Choroid plexus epithelial cell (primary cell): ENCODE data around the gene KRTAP2-1.
"Not testable (repeated sequence)": the region's sequence is repeated elsewhere in the genome, so short reads cannot be mapped to it uniquely, and the experiment has no call there.

Experiments used
- DNase-seq: peaks from one replicate; pipeline ENCODE4 v3.0.0-alpha.2; 2010; ENCODE audit warnings: low read depth
- H3K4me3 ChIP-seq: 2 replicates; pipeline ENCODE4 v1.5.1; 2011; ENCODE audit warnings: low read depth, mild to moderate bottlenecking, control low read depth, low read length, moderate library complexity
- TF ChIP-seq, protein P1 (sequence below): conservative IDR thresholded peaks from 2 replicates; pipeline ENCODE4 v1.5.1; 2011; ENCODE audit warnings: low read depth, mild to moderate bottlenecking, control low read depth, inconsistent platforms, low read length, moderate library complexity

KRTAP2-1 gene

DNA sequence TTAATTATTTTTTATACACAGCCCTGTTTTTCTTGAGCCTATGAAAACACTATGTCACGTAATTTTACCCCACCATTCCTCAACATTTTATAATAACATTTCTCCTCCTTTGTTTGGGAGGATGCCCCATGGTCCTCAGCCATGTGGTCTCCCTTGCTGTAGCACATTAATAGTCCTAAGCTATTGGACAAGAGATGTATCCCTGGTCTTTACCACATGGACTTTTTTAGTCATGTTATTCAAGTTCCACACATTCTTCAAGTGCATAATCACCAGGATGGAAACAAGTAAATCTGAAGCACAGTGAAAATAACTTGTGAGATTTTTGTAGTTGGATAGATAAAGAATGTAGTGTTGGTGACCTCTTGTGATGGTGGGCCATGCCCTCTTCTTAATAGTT lies 14.8 kb upstream of the KRTAP2-1 start:
- no peak overlapping the region for H3K4me3 ChIP-seq
- DNase-seq: peak; percentile 93
- TF ChIP-seq, protein P1, sequence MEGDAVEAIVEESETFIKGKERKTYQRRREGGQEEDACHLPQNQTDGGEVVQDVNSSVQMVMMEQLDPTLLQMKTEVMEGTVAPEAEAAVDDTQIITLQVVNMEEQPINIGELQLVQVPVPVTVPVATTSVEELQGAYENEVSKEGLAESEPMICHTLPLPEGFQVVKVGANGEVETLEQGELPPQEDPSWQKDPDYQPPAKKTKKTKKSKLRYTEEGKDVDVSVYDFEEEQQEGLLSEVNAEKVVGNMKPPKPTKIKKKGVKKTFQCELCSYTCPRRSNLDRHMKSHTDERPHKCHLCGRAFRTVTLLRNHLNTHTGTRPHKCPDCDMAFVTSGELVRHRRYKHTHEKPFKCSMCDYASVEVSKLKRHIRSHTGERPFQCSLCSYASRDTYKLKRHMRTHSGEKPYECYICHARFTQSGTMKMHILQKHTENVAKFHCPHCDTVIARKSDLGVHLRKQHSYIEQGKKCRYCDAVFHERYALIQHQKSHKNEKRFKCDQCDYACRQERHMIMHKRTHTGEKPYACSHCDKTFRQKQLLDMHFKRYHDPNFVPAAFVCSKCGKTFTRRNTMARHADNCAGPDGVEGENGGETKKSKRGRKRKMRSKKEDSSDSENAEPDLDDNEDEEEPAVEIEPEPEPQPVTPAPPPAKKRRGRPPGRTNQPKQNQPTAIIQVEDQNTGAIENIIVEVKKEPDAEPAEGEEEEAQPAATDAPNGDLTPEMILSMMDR: no peak

DNA sequence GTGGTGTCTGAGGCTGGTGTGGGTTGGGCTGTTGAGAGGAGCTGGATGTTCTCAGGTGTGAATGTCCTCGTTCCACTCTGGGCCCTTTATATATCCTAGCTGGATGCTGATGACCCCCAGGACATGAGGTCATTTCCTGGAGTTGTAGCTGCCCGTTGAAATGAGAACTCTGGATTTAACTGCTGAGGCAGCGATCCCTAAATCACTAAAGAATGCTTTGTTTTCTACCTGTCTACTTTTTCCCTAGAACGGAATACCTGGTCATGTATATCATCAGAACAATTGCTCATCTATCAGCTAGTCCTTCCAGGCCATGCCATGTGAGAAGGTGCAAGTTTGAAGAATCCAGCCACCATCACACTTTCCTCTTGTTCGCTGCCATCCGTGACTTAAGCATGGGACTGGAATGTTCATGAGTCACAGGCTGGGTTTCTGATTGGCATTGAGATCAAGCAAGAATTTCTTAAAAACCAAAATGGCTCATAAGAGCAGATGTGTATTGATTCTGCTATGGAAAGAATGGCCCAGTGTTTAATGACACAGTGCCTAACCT lies 13.0 kb upstream of the KRTAP2-1 start, which contains the start of gene KRTAP2-3:
KRTAP2-3 (minus strand) TSS at position 63 of the 553 bp plus-strand sequence. CDS start 64 bp downstream, outside the sequence.
- no peak within 1 kb of the TSS for H3K4me3 ChIP-seq
- TF ChIP-seq, protein P1: no peak
- DNase-seq: peak; percentile 84

DNA sequence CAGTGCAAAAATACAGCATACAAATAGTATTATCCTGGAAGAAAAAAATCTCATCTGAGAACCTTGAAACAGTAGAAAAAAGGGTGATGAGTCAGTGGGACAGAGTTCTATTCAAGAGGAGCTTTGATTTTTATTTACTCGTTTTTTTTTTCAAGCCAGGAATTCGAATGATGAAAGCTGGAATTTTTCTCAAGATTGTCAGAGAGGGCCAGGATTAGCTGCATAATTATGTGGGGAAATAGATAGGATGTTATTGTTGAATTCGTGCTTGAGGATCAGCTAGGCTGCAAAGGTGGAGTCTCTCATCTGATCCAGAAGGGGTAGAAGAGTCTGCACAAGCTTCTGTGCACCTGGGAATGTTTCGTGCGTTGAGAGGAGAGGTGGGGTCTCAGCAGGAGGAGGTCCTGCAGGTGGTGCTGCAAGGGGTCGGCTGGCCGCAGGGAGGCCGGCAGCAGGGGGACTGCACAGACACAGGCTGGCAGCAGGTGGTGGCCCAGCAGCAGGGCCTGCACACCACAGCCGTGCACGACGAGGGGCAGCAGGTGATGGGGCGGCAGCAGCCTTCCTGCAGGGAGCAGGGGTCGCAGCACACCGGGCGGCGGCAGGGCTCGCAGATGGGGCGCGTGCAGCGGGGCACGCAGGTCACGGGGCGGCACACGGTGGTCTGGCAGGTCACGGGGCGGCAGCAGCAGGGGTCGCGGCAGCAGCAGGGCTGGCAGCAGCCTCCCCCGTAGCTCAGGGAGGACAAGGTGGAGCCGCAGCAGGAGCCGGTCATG lies 12.3 kb upstream of the KRTAP2-1 start:
- DNase-seq: peak; percentile 81
- H3K4me3 ChIP-seq: not testable (repeated sequence)

DNA sequence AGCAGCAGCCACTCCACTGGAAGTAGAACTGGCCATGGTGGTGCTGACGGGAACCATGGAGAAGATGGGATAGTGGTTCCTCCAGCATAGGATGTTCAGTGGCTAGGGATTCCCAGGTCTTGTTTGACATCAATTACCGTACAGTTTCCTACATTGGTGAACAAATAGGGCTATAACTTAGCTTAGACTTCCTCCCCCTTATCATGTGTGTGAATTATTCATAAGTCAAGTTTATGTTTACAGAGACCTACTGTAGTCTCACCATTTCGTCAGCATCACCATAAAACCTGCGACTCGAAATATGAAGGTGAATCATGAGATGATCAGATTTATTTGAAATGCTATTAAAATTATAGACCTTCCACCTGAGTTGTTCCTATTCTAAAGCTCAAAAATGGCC lies 11.6 kb upstream of the KRTAP2-1 start:
- DNase-seq: no peak
- TF ChIP-seq, protein P1: no peak

DNA sequence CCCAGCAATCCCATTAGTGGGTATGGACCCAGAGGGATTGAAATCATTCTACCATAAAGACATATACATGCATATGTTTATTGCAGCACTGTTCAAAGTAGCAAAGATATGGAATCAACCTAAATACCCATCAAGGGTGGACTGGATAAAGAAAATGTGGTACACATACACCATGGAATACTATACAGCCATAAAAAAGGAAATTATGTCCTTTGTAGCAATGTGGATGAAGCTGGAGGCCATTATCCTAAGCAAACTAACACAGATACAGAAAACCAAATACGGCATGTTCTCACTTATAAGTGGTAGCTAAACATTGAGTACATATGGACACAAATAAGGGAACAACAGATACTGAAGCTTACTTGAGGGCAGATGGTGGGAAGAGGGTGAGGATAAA lies 10.4 kb upstream of the KRTAP2-1 start:
- no peak for DNase-seq
- H3K4me3 ChIP-seq: no peak overlapping the region
- TF ChIP-seq, protein P1: no peak

More for the DNA sequence above, 11.6 kb upstream of the KRTAP2-1 start:
- H3K4me3 ChIP-seq: no peak overlapping the region

DNA sequence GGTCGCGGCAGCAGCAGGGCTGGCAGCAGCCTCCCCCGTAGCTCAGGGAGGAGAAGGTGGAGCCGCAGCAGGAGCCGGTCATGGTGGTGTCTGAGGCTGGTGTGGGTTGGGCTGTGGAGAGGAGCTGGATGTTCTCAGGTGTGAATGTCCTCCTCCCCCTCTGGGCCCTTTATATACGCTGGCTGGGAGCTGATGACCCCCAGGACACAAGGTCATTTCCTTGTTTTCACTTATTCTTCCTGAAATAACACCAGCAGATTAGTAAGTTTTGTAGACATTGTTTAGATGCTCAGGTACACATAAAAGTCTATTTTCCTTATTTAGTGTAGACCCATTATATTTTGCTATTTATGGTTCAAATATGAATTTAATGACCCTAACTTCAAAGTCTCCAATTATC lies 8.0 kb upstream of the KRTAP2-1 start, which contains the start of gene KRTAP2-2:
KRTAP2-2 (minus strand) TSS at position 101 of the 400 bp plus-strand sequence; CDS start at position 82, 19 bp downstream.
- DNase-seq, H3K4me3 ChIP-seq: not testable (repeated sequence)

DNA sequence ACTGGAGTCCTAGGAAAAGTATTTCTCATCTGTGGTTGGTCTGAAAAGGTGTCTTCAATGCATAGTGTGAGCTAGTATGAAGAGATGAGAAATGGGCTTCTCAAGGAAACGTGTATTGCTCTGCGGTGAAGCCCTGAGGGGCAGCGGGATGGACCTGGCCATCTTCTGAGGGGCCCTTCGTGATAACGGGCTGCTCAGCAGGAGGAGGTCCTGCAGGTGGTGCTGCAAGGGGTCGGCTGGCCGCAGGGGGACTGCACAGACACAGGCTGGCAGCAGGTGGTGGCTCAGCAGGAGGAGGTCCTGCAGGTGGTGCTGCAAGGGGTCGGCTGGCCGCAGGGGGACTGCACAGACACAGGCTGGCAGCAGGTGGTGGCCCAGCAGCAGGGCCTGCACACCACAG lies 7.4 kb upstream of the KRTAP2-1 start:
- not testable (repeated sequence) for DNase-seq

DNA sequence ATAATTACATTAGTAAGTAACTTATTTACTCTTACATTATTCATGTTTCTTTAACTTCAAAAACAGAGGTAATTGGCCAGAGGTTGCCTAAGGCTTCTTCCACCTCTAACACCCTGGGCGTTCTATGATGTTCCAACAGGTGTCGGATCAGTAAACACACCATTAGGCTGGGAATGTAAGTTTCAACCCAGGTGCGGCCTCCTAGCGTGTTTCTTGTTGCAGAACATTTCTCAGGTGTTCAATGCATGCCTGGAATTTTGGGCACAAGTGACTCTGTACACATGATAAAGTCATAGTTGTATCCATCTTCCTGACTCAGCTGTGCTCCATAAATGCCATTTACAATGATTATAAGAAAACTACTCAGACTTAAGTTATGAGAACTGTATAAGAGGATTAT lies 6.9 kb upstream of the KRTAP2-1 start:
- TF ChIP-seq, protein P1: no peak
- DNase-seq: no peak
- no peak overlapping the region for H3K4me3 ChIP-seq

More for the DNA sequence above, 7.4 kb upstream of the KRTAP2-1 start:
- H3K4me3 ChIP-seq: not testable (repeated sequence)
